ENCODE measurements around the gene TRIAP1. TPM values are rescaled to one million over a fixed set of nuclear protein-coding genes. Genes with fewer than 3 reads are reported as not detected.
A peak's percentile ranks its signal among the peaks of the same experiment; 100 is the strongest.

Gene TRIAP1
- total RNA-seq, 1 experiment from 2014 or later = 50.2 TPM

GRCh38 chr12:120467439-120467838, 21.3 kb upstream of the TRIAP1 start:
- Mint-ChIP-seq H3K4me3 (ENCODE audit: unreplicated experiment) (peak overlapping the region; percentile 88), H3K27ac (ENCODE audit: low read depth, unreplicated experiment) (no peak overlapping the region), H3K4me1 (ENCODE audit: insufficient read depth, unreplicated experiment) (peaks cover 17% of the 10 kb centered on the region), H3K27me3 (ENCODE audit: insufficient read depth, unreplicated experiment) (no peaks in the 10 kb centered on the region), H3K36me3 (ENCODE audit: insufficient read depth, unreplicated experiment) (peaks cover 57% of the 10 kb centered on the region), H3K9me3 (ENCODE audit: unreplicated experiment) (no peaks in the 10 kb centered on the region)
- TF ChIP-seq CTCF (IDR thresholded peaks at IDR 0.05; ENCODE audit: unreplicated experiment) = no peak
- intact Hi-C loops (cut with micrococcal nuclease) = no loop called here
- ChIA-PET POLR2A (interaction anchor here (1.0 to 6.6 kb wide), 9 partner anchors 16 to 267 kb away, joined by 3 to 56 read pairs (median 5); partner anchors contain the start of genes DYNLL1, GATC, RNU4-1 and RNU4-2), CTCF (interaction anchor here (0.7 to 5.1 kb wide), 9 partner anchors 8 to 998 kb away, joined by 3 to 42 read pairs (median 13); partner anchors contain the start of genes COX6A1, GATC, PLA2G1B and TRIAP1)
- BruUV-seq (replicated peaks) = no TSS peak
- no peak for DNase-seq (ENCODE audit: unreplicated experiment)

GRCh38 chr12:120466560-120467315, 20.6 kb upstream of the TRIAP1 start:
- ChIA-PET CTCF (interaction anchor here (0.7 to 5.1 kb wide), 19 partner anchors 8 to 998 kb away, joined by 3 to 42 read pairs (median 5); partner anchors contain the start of genes COX6A1, GATC, PLA2G1B and TRIAP1), POLR2A (interaction anchor here (0.6 to 6.6 kb wide), 11 partner anchors 9 to 295 kb away, joined by 3 to 56 read pairs (median 4); partner anchors contain the start of genes DYNLL1, GATC and TRIAP1)
- Mint-ChIP-seq H3K4me1 (ENCODE audit: insufficient read depth, unreplicated experiment) (peaks cover 17% of the 10 kb centered on the region), H3K4me3 (ENCODE audit: unreplicated experiment) (no peak overlapping the region), H3K27ac (ENCODE audit: low read depth, unreplicated experiment) (peak overlapping the region; percentile 9), H3K36me3 (ENCODE audit: insufficient read depth, unreplicated experiment) (peaks cover 64% of the 10 kb centered on the region), H3K9me3 (ENCODE audit: unreplicated experiment) (no peaks in the 10 kb centered on the region), H3K27me3 (ENCODE audit: insufficient read depth, unreplicated experiment) (no peaks in the 10 kb centered on the region)
- no TSS peak for BruUV-seq (replicated peaks)
- DNase-seq (ENCODE audit: unreplicated experiment) = peak; percentile 59
- peak; percentile 72 for TF ChIP-seq CTCF (IDR thresholded peaks at IDR 0.05; ENCODE audit: unreplicated experiment)
- intact Hi-C loops (cut with micrococcal nuclease) = loop anchor here (1.0 kb wide), 1 partner anchor 110 kb away; no protein-coding TSS in a partner anchor

- Mint-ChIP-seq H3K27ac (ENCODE audit: low read depth, unreplicated experiment) (no peak overlapping the region), H3K27me3 (ENCODE audit: insufficient read depth, unreplicated experiment) (no peaks in the 10 kb centered on the region), H3K36me3 (ENCODE audit: insufficient read depth, unreplicated experiment) (peaks cover 74% of the 10 kb centered on the region), H3K4me3 (ENCODE audit: unreplicated experiment) (no peak overlapping the region), H3K4me1 (ENCODE audit: insufficient read depth, unreplicated experiment) (peaks cover 17% of the 10 kb centered on the region), H3K9me3 (ENCODE audit: unreplicated experiment) (no peaks in the 10 kb centered on the region)
- no TSS peak for BruUV-seq (replicated peaks)
- intact Hi-C loops (cut with micrococcal nuclease) = loop anchor here (1.0 kb wide), 1 partner anchor 109 kb away; no protein-coding TSS in a partner anchor
- CTCF ChIA-PET = interaction anchor here (0.5 to 5.1 kb wide), 14 partner anchors 9 to 548 kb away, joined by 3 to 42 read pairs (median 7); partner anchors contain the start of genes COX6A1, GATC, PLA2G1B and TRIAP1
- TF ChIP-seq CTCF (IDR thresholded peaks at IDR 0.05; ENCODE audit: unreplicated experiment) = no peak
- POLR2A ChIA-PET = interaction anchor here (1.1 to 6.6 kb wide), 5 partner anchors 8 to 30 kb away, joined by 3 to 56 read pairs (median 5); partner anchors contain the start of genes DYNLL1, GATC and TRIAP1
- no peak for DNase-seq (ENCODE audit: unreplicated experiment)
Measured at GRCh38 chr12:120465756-120466155, 19.6 kb upstream of the TRIAP1 start.

- H3K36me3 Mint-ChIP-seq (ENCODE audit: insufficient read depth, unreplicated experiment) = peaks cover 92% of the 10 kb centered on the region
Measured at GRCh38 chr12:120463712-120464111, 17.5 kb upstream of the TRIAP1 start.

More at GRCh38 chr12:120463712-120464111, 17.5 kb upstream of the TRIAP1 start:
- Mint-ChIP-seq H3K27ac (ENCODE audit: low read depth, unreplicated experiment) (no peak overlapping the region), H3K4me1 (ENCODE audit: insufficient read depth, unreplicated experiment) (peaks cover 17% of the 10 kb centered on the region), H3K9me3 (ENCODE audit: unreplicated experiment) (no peaks in the 10 kb centered on the region), H3K27me3 (ENCODE audit: insufficient read depth, unreplicated experiment) (no peaks in the 10 kb centered on the region), H3K4me3 (ENCODE audit: unreplicated experiment) (no peak overlapping the region)
- intact Hi-C loops (cut with micrococcal nuclease) = no loop called here
- ChIA-PET CTCF (interaction anchor here (0.5 to 1.9 kb wide), 5 partner anchors 11 to 34 kb away, joined by 3 to 9 read pairs (median 5); partner anchors contain the start of genes COX6A1, GATC and TRIAP1), POLR2A (interaction anchor here (1.0 to 1.9 kb wide), 3 partner anchors 18 to 106 kb away, joined by 3 to 7 read pairs (median 3); partner anchors contain the start of genes COX6A1, GATC and TRIAP1)
- no peak for TF ChIP-seq CTCF (IDR thresholded peaks at IDR 0.05; ENCODE audit: unreplicated experiment)
- no TSS peak for BruUV-seq (replicated peaks)
- DNase-seq (ENCODE audit: unreplicated experiment) = no peak

All from MCF 10A (cell line).